GM03348 (cell line): ENCODE results near the gene GLTPD2.
"Not testable (repeated sequence)": the region's sequence is repeated elsewhere in the genome, so short reads cannot be mapped to it uniquely, and the experiment has no call there.

ENCODE experiments used
- DNase-seq: peaks from one replicate; pipeline ENCODE4 v3.0.0; 2012; ENCODE audit warnings: low spot score

GLTPD2 gene

GRCh38 chr17:4808378-4808767 is 19.6 kb downstream of the GLTPD2 start:
- no peak for DNase-seq

GRCh38 chr17:4810696-4811290 is 22.0 kb downstream of the GLTPD2 start:
- DNase-seq = no peak

GRCh38 chr17:4811471-4811870 is 22.7 kb downstream of the GLTPD2 start:
- DNase-seq = no peak

GRCh38 chr17:4812690-4813089 is 23.9 kb downstream of the GLTPD2 start:
- no peak for DNase-seq

GRCh38 chr17:4815043-4815675 is 26.4 kb downstream of the GLTPD2 start:
- DNase-seq = no peak

GRCh38 chr17:4816826-4817225 is 28.1 kb downstream of the GLTPD2 start:
- DNase-seq = no peak

- no peak for DNase-seq
These were observed 29.5 kb downstream of the GLTPD2 start for GRCh38 chr17:4818276-4818675.

GRCh38 chr17:4822835-4823234 is 34.1 kb downstream of the GLTPD2 start:
- DNase-seq = no peak

GRCh38 chr17:4823373-4824089 is 34.8 kb downstream of the GLTPD2 start:
- DNase-seq = no peak

- no peak for DNase-seq
These were observed 38.6 kb downstream of the GLTPD2 start for GRCh38 chr17:4827399-4827798.

GRCh38 chr17:4832829-4833177 is 44.0 kb downstream of the GLTPD2 start:
- DNase-seq = not testable (repeated sequence)

GRCh38 chr17:4833178-4833940 is 44.6 kb downstream of the GLTPD2 start, which contains the start of gene MINK1:
MINK1 (plus strand) TSS chr17:4833340; CDS start chr17:4833584, 244 bp downstream.
- peak; percentile 100 for DNase-seq

- peak; percentile 46 for DNase-seq
These were observed 45.3 kb downstream of the GLTPD2 start for GRCh38 chr17:4833941-4834680.

GRCh38 chr17:4834681-4835020 is 45.9 kb downstream of the GLTPD2 start:
- no peak for DNase-seq

GRCh38 chr17:4836221-4836620 is 47.5 kb downstream of the GLTPD2 start:
- DNase-seq = no peak

GRCh38 chr17:4837471-4838308 is 48.9 kb downstream of the GLTPD2 start:
- no peak for DNase-seq

- DNase-seq = no peak
These were observed 49.6 kb downstream of the GLTPD2 start for GRCh38 chr17:4838309-4838785.

GRCh38 chr17:4839221-4839620 is 50.5 kb downstream of the GLTPD2 start:
- DNase-seq = no peak
